ENCODE results near the gene PIM1. TPM values are rescaled to one million over a fixed set of nuclear protein-coding genes. Genes with fewer than 3 reads are reported as not detected.
A peak's percentile ranks its signal among the peaks of the same experiment; 100 is the strongest.

Gene PIM1
- total RNA-seq (2013; cell fraction: nucleolus; rRNA removed), result 6.3 and 7.3 TPM in 2 replicates
- total RNA-seq (2014; rRNA removed), result 10.6 and 12.5 TPM in 2 replicates
- 9.9 and 10.5 TPM in 2 replicates for total RNA-seq (2014; rRNA removed; fragmentation: Illumina TruSeq; extraction: Trizol)
- total RNA-seq (2021), result 20.6 and 22.0 TPM in 2 replicates
- polyA plus RNA-seq (2011; ENCODE audit: low read depth), result 8.2 TPM
- 6.4 and 10.4 TPM in 2 replicates for polyA plus RNA-seq (2011; rRNA removed)
- 9.2 and 10.8 TPM in 2 replicates for polyA plus RNA-seq (2011; cell fraction: cytosol; rRNA removed)
- 14.0 and 16.8 TPM in 2 replicates for polyA plus RNA-seq (2011; cell fraction: nucleus; rRNA removed)
- 12.5 and 17.7 TPM in 2 replicates for polyA plus RNA-seq (2012)
- polyA plus RNA-seq (2014; fragmentation: Illumina TruSeq; extraction: Trizol), result 29.0 and 33.9 TPM in 2 replicates
- polyA plus RNA-seq (2014; fragmentation: Nextera tagmentation; extraction: Ambion mirVana), result 1 to 10 TPM in 1 of 2 experiments, under 1 TPM in 1; 0.66 to 3.0 TPM
- 11.1 and 11.6 TPM in 2 replicates for polyA plus RNA-seq (2014; rRNA removed)
- polyA plus RNA-seq (2016; fragmentation: Nextera tagmentation; extraction: Ambion mirVana), result 1 to 10 TPM; 7.0 to 8.1 TPM
- polyA minus RNA-seq (2011; rRNA and poly(A)+ RNA removed), result 9.8 and 11.3 TPM in 2 replicates
- 4.7 and 7.4 TPM in 2 replicates for polyA minus RNA-seq (2011; cell fraction: cytosol; rRNA and poly(A)+ RNA removed)
- 6.0 and 8.4 TPM in 2 replicates for polyA minus RNA-seq (2011; cell fraction: nucleus; rRNA and poly(A)+ RNA removed)
- Bru-seq, nascent RNA, result percentile 81 among the genes with signal in this experiment
- BruChase-seq, experiment 1, labeled RNA remaining after a 6-hour chase, result percentile 74 among the genes with signal in this experiment
- BruChase-seq, experiment 2, labeled RNA remaining after a 2-hour chase, result percentile 82 among the genes with signal in this experiment
- long read RNA-seq, experiment 1, partial matches to known transcripts, result 0 of 1 reads
- long read RNA-seq, experiment 1, other reads (novel, unspliced or antisense), result 0 of 1 reads
- long read RNA-seq, experiment 2, partial matches to known transcripts, result 0 of 2 reads
- long read RNA-seq, experiment 2, other reads (novel, unspliced or antisense), result 2 of 2 reads

DNA sequence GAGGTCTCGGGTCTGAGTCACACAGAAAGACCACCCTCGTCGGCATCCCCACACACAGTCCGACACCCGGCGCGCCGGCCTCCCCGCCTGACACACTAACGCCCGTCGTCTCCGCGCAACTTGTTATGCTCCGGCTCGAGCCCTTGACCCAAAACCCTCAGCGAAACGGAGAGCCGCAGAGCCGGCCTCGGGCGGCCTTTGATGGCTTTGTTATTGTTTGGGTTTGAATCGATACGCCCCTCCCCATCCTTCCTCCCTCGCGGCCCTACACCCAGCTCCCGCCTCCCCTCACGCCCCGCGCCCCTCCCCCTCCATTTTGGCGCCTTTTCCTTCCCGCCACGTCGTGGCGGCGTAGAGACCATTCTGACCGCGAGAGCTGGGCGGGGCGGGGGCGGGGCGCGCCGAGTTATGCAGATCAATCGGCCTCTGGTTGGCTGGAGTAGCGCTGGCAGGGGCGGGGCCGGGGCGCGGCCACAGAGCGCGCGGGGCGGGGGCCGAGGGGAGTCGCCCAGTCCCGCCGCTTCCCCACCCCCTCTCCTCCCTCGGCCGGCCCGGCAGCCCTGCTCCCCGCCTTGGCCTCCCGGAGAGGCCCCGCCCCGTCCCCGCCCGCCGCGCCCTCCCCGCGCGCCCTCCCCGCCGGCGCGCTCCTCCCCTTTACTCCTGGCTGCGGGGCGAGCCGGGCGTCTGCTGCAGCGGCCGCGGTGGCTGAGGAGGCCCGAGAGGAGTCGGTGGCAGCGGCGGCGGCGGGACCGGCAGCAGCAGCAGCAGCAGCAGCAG, at the start of gene PIM1:
TSS of gene PIM1 (plus strand) at position 657 of the 777 bp plus-strand sequence. CDS start 424 bp downstream, outside the sequence.
- FAIRE-seq (peak; percentile 86), DNase-seq (ENCODE audit: low read depth, low spot score) (peak; percentile 62), ATAC-seq (peak; percentile 88)
- peaks cover 3 to 7% of the 10 kb centered on the region in 2 experiments for H3K36me3 ChIP-seq (ENCODE audit: control insufficient read depth in 2 of 2, insufficient read depth in 2 of 2, low read length in 1 of 2)
- H3K27ac ChIP-seq (ENCODE audit: control insufficient read depth, insufficient read depth), result peak within 1 kb of the TSS; percentile 65
- in situ Hi-C loops (cut with MboI) (loop anchor here (5.0 to 10.0 kb wide), 3 partner anchors 117 to 405 kb away; no protein-coding TSS in a partner anchor), intact Hi-C loops (cut with micrococcal nuclease; ENCODE audit: unreplicated experiment) (loop anchor here (1.0 to 10.0 kb wide), 4 partner anchors 14 to 405 kb away; partner anchors contain the start of gene C6orf89)
- CTCF ChIA-PET, result interaction anchor here (0.8 to 6.0 kb wide), 11 partner anchors 11 to 387 kb away, joined by 3 to 260 read pairs (median 10); no protein-coding TSS in a partner anchor
- H2AFZ ChIP-seq (ENCODE audit: control insufficient read depth, low read depth, low read length), result peak within 1 kb of the TSS; percentile 63
- peak within 1 kb of the TSS; percentile 83 for H3K4me3 ChIP-seq
- H3K27me3 ChIP-seq (replicated peaks in 1 of 2; ENCODE audit: control insufficient read depth in 2 of 2, insufficient read depth in 2 of 2, low read length in 1 of 2), result no peaks in the 10 kb centered on the region
- peak within 1 kb of the TSS; percentile 96 for H3K4me2 ChIP-seq (ENCODE audit: control insufficient read depth, insufficient read depth)
- H3K9me3 ChIP-seq (replicated peaks; ENCODE audit: control insufficient read depth, insufficient read depth, low read length), result no peaks in the 10 kb centered on the region
- SMC1A ChIA-PET (ENCODE audit: uncharacterized antibody, unreplicated experiment), result interaction anchor here (0.8 to 12.2 kb wide), 11 partner anchors 11 to 404 kb away, joined by 3 to 266 read pairs (median 12); partner anchors contain the start of genes TBC1D22B and TMEM217
- WGBS (ENCODE audit: insufficient coverage, insufficient replicate concordance, low lambda C conversion rate, missing lambda C conversion rate), result 1% methylated on average over 32 of the region's 90 CpGs
- POLR2A ChIA-PET, result interaction anchor here (0.6 to 4.1 kb wide), 5 partner anchors 8 to 120 kb away, joined by 3 to 43 read pairs (median 8); no protein-coding TSS in a partner anchor
- H4K20me1 ChIP-seq (ENCODE audit: control insufficient read depth, insufficient read depth), result no peaks in the 10 kb centered on the region; the same call in 1 of the 2 replicates
- peak within 1 kb of the TSS; percentile 76 for H3K9ac ChIP-seq (ENCODE audit: control insufficient read depth, insufficient read depth, low read length)
- peaks cover 12% of the 10 kb centered on the region for H3K79me2 ChIP-seq (ENCODE audit: control insufficient read depth, insufficient read depth, low read length)
- RAD21 ChIA-PET (ENCODE audit: unreplicated experiment), result interaction anchor here (0.5 to 8.3 kb wide), 13 partner anchors 11 to 163 kb away, joined by 3 to 255 read pairs (median 28); no protein-coding TSS in a partner anchor
- no TSS peak for BruUV-seq (replicated peaks)
- H3K4me1 ChIP-seq (ENCODE audit: control insufficient read depth, insufficient read depth, low read length), result peaks cover 16% of the 10 kb centered on the region
- TF ChIP-seq HCFC1 (IDR thresholded peaks at IDR 0.05; ENCODE audit: low read length) (no peak), MYB (IDR thresholded peaks at IDR 0.05; ENCODE audit: borderline replicate concordance, low read depth, low read length) (no peak), SIX5 (IDR thresholded peaks at IDR 0.05; ENCODE audit: low read depth, low read length, severe bottlenecking) (no peak), PAX5 (IDR thresholded peaks at IDR 0.05; ENCODE audit: borderline replicate concordance, low read depth, low read length) (no peak), POU2F2 (IDR thresholded peaks at IDR 0.05; ENCODE audit: borderline replicate concordance, low read depth, low read length) (no peak)
- TF ChIP-seq, protein P1, sequence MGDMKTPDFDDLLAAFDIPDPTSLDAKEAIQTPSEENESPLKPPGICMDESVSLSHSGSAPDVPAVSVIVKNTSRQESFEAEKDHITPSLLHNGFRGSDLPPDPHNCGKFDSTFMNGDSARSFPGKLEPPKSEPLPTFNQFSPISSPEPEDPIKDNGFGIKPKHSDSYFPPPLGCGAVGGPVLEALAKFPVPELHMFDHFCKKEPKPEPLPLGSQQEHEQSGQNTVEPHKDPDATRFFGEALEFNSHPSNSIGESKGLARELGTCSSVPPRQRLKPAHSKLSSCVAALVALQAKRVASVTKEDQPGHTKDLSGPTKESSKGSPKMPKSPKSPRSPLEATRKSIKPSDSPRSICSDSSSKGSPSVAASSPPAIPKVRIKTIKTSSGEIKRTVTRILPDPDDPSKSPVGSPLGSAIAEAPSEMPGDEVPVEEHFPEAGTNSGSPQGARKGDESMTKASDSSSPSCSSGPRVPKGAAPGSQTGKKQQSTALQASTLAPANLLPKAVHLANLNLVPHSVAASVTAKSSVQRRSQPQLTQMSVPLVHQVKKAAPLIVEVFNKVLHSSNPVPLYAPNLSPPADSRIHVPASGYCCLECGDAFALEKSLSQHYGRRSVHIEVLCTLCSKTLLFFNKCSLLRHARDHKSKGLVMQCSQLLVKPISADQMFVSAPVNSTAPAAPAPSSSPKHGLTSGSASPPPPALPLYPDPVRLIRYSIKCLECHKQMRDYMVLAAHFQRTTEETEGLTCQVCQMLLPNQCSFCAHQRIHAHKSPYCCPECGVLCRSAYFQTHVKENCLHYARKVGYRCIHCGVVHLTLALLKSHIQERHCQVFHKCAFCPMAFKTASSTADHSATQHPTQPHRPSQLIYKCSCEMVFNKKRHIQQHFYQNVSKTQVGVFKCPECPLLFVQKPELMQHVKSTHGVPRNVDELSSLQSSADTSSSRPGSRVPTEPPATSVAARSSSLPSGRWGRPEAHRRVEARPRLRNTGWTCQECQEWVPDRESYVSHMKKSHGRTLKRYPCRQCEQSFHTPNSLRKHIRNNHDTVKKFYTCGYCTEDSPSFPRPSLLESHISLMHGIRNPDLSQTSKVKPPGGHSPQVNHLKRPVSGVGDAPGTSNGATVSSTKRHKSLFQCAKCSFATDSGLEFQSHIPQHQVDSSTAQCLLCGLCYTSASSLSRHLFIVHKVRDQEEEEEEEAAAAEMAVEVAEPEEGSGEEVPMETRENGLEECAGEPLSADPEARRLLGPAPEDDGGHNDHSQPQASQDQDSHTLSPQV (IDR thresholded peaks at IDR 0.05), result no peak
- TF ChIP-seq, protein P2, sequence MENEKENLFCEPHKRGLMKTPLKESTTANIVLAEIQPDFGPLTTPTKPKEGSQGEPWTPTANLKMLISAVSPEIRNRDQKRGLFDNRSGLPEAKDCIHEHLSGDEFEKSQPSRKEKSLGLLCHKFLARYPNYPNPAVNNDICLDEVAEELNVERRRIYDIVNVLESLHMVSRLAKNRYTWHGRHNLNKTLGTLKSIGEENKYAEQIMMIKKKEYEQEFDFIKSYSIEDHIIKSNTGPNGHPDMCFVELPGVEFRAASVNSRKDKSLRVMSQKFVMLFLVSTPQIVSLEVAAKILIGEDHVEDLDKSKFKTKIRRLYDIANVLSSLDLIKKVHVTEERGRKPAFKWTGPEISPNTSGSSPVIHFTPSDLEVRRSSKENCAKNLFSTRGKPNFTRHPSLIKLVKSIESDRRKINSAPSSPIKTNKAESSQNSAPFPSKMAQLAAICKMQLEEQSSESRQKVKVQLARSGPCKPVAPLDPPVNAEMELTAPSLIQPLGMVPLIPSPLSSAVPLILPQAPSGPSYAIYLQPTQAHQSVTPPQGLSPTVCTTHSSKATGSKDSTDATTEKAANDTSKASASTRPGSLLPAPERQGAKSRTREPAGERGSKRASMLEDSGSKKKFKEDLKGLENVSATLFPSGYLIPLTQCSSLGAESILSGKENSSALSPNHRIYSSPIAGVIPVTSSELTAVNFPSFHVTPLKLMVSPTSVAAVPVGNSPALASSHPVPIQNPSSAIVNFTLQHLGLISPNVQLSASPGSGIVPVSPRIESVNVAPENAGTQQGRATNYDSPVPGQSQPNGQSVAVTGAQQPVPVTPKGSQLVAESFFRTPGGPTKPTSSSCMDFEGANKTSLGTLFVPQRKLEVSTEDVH (IDR thresholded peaks at IDR 0.05; ENCODE audit: low read depth, partially characterized antibody), result peak; percentile 97
- TF ChIP-seq, protein P3, sequence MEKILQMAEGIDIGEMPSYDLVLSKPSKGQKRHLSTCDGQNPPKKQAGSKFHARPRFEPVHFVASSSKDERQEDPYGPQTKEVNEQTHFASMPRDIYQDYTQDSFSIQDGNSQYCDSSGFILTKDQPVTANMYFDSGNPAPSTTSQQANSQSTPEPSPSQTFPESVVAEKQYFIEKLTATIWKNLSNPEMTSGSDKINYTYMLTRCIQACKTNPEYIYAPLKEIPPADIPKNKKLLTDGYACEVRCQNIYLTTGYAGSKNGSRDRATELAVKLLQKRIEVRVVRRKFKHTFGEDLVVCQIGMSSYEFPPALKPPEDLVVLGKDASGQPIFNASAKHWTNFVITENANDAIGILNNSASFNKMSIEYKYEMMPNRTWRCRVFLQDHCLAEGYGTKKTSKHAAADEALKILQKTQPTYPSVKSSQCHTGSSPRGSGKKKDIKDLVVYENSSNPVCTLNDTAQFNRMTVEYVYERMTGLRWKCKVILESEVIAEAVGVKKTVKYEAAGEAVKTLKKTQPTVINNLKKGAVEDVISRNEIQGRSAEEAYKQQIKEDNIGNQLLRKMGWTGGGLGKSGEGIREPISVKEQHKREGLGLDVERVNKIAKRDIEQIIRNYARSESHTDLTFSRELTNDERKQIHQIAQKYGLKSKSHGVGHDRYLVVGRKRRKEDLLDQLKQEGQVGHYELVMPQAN (conservative IDR thresholded peaks at IDR 0.05), result no peak
